Measurements from ENCODE around the gene A1BG. TPM values are rescaled to one million over a fixed set of nuclear protein-coding genes. Genes with fewer than 3 reads are reported as not detected.
A peak's percentile ranks its signal among the peaks of the same experiment; 100 is the strongest.

The A1BG gene
- total and polyA plus RNA-seq, 2 of the 13 experiments (the other 11 are each of a cell fraction or from before 2014, with no cell fraction given) = 14.7 to 41.4 TPM

- TF ChIP-seq ZNF770 (CRISPR knock-in tag; IDR thresholded peaks at IDR 0.05) (peak; percentile 32; the same call in 1 of the 2 replicates), SALL1 (CRISPR knock-in tag; IDR thresholded peaks at IDR 0.05) (peak; percentile 65), RORA (CRISPR knock-in tag; IDR thresholded peaks at IDR 0.05) (no peak), BRD4 (CRISPR knock-in tag; IDR thresholded peaks at IDR 0.05) (peak; percentile 50; the same call in 1 of the 2 replicates), KDM1A (CRISPR knock-in tag; IDR thresholded peaks at IDR 0.05) (no peak), ARNTL (CRISPR knock-in tag; IDR thresholded peaks at IDR 0.05) (peak; percentile 46; the same call in 1 of the 2 replicates), ZNF547 (CRISPR knock-in tag; IDR thresholded peaks at IDR 0.05) (peak; percentile 91), ELK4 (CRISPR knock-in tag; IDR thresholded peaks at IDR 0.05; ENCODE audit: borderline replicate concordance) (peak; percentile 48; the same call in 1 of the 2 replicates), ZNF615 (CRISPR knock-in tag; IDR thresholded peaks at IDR 0.05; ENCODE audit: borderline replicate concordance) (no peak), ZUFSP (CRISPR knock-in tag; IDR thresholded peaks at IDR 0.05; ENCODE audit: borderline replicate concordance) (no peak), NR2C2 (CRISPR knock-in tag; IDR thresholded peaks at IDR 0.05; ENCODE audit: borderline replicate concordance) (peak; percentile 94), NFE2L2 (IDR thresholded peaks at IDR 0.05; ENCODE audit: low read length) (no peak), ZNF280B (CRISPR knock-in tag; IDR thresholded peaks at IDR 0.05; ENCODE audit: borderline replicate concordance) (peak; percentile 92), ZNF788 (CRISPR knock-in tag; IDR thresholded peaks at IDR 0.05; ENCODE audit: borderline replicate concordance) (peak; percentile 82; the same call in 1 of the 2 replicates), ELF1 (CRISPR knock-in tag; IDR thresholded peaks at IDR 0.05) (peak; percentile 90), PHB2 (IDR thresholded peaks at IDR 0.05; ENCODE audit: partially characterized antibody) (no peak), ZNF724P (CRISPR knock-in tag; IDR thresholded peaks at IDR 0.05; ENCODE audit: borderline replicate concordance) (no peak), ZNF747 (CRISPR knock-in tag; IDR thresholded peaks at IDR 0.05; ENCODE audit: borderline replicate concordance) (peak; percentile 82; the same call in 1 of the 2 replicates), ZNF282 (IDR thresholded peaks at IDR 0.05; ENCODE audit: partially characterized antibody) (no peak)
- TF ChIP-seq, protein P1, sequence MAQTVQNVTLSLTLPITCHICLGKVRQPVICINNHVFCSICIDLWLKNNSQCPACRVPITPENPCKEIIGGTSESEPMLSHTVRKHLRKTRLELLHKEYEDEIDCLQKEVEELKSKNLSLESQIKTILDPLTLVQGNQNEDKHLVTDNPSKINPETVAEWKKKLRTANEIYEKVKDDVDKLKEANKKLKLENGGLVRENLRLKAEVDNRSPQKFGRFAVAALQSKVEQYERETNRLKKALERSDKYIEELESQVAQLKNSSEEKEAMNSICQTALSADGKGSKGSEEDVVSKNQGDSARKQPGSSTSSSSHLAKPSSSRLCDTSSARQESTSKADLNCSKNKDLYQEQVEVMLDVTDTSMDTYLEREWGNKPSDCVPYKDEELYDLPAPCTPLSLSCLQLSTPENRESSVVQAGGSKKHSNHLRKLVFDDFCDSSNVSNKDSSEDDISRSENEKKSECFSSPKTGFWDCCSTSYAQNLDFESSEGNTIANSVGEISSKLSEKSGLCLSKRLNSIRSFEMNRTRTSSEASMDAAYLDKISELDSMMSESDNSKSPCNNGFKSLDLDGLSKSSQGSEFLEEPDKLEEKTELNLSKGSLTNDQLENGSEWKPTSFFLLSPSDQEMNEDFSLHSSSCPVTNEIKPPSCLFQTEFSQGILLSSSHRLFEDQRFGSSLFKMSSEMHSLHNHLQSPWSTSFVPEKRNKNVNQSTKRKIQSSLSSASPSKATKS (CRISPR knock-in tag; IDR thresholded peaks at IDR 0.05) = no peak
These were observed 26.2 kb downstream of the A1BG start, which contains the start of gene ZSCAN22 (continued) for GRCh38 chr19:58326914-58327726.
